HepG2 (cell line): ENCODE results near the gene ARHGAP26. TPM values are rescaled to one million over a fixed set of nuclear protein-coding genes. Genes with fewer than 3 reads are reported as not detected.
A peak's percentile ranks its signal among the peaks of the same experiment; 100 is the strongest.

ENCODE experiments used
- CEBPB ChIP-seq: IDR thresholded peaks from 2 replicates; pipeline ENCODE4 v1.6.1; 2011; ENCODE audit warnings: low read depth, low read length, improper control_type of control experiment, borderline replicate concordance
- CEBPG ChIP-seq: IDR thresholded peaks from 2 replicates; pipeline ENCODE4 v1.6.1; 2016
- EP300 ChIP-seq, 3 experiments: sonication (generic) in 1 of 3; formaldehyde crosslinking in 1 of 3; IDR thresholded peaks; 2 replicates each; pipeline versions ENCODE4 v1.5.1 to v1.6.1; 2011 to 2020; ENCODE audit warnings: low read depth in 2 of 3, low read length in 2 of 3, borderline replicate concordance in 1 of 3, improper control_type of control experiment in 1 of 3, mild to moderate bottlenecking in 1 of 3, missing genetic modification reagents in 1 of 3, moderate library complexity in 1 of 3
- FOXA1 ChIP-seq, 2 experiments: fragments of 450-650 bp in 1 of 2; sonication (generic) in 1 of 2; formaldehyde crosslinking in 1 of 2; IDR thresholded peaks; 2 replicates each; pipeline versions ENCODE4 v1.4.0 to v1.6.1; 2016 to 2020; ENCODE audit warnings: missing genetic modification reagents in 1 of 2
- FOXP4 ChIP-seq: sonication (generic); formaldehyde crosslinking; IDR thresholded peaks from 2 replicates; pipeline ENCODE4 v1.4.0; 2020; ENCODE audit warnings: missing genetic modification reagents
- HDAC2 ChIP-seq: sonication (generic); formaldehyde crosslinking; IDR thresholded peaks from 2 replicates; pipeline ENCODE4 v1.4.0; 2020; ENCODE audit warnings: missing genetic modification reagents
- HMG20A ChIP-seq: IDR thresholded peaks from 2 replicates; pipeline ENCODE4 v1.6.1; 2016; ENCODE audit warnings: borderline replicate concordance
- HNF1A ChIP-seq, 2 experiments: sonication (generic) in 1 of 2; formaldehyde crosslinking in 1 of 2; IDR thresholded peaks; 2 replicates each; pipeline versions ENCODE4 v1.4.0 to v1.6.1; 2016 to 2020; ENCODE audit warnings: borderline replicate concordance in 1 of 2, low read depth in 1 of 2, mild to moderate bottlenecking in 1 of 2, missing genetic modification reagents in 1 of 2
- HOMEZ ChIP-seq: IDR thresholded peaks from 2 replicates; pipeline ENCODE4 v1.6.1; 2016; ENCODE audit warnings: low read depth
- HOXD1 ChIP-seq: sonication (generic); formaldehyde crosslinking; IDR thresholded peaks from 2 replicates; pipeline ENCODE4 v1.5.0; 2020; ENCODE audit warnings: missing genetic modification reagents
- NCOA5 ChIP-seq: sonication (generic); formaldehyde crosslinking; IDR thresholded peaks from 2 replicates; pipeline ENCODE4 v1.4.0; 2020; ENCODE audit warnings: missing genetic modification reagents
- NR2F2 ChIP-seq: IDR thresholded peaks from 2 replicates; pipeline ENCODE4 v1.6.1; 2012; ENCODE audit warnings: low read depth, inconsistent platforms, borderline replicate concordance
- POLR2AphosphoS2 ChIP-seq: IDR thresholded peaks from 2 replicates; pipeline ENCODE4 v1.6.1; 2011; ENCODE audit warnings: low read depth, low read length, improper control_type of control experiment
- PRDM10 ChIP-seq: sonication (generic); formaldehyde crosslinking; IDR thresholded peaks from 2 replicates; pipeline ENCODE4 v1.4.0; 2020; ENCODE audit warnings: low read depth, missing genetic modification reagents
- RFX5 ChIP-seq: IDR thresholded peaks from 2 replicates; pipeline ENCODE4 v1.6.1; 2011; ENCODE audit warnings: low read depth, low read length, improper control_type of control experiment
- SIX1 ChIP-seq: sonication (generic); formaldehyde crosslinking; IDR thresholded peaks from 2 replicates; pipeline ENCODE4 v1.4.0; 2020; ENCODE audit warnings: missing genetic modification reagents, borderline replicate concordance
- STAG1 ChIP-seq: sonication (generic); formaldehyde crosslinking; IDR thresholded peaks from 2 replicates; pipeline ENCODE4 v1.4.0; 2020; ENCODE audit warnings: missing genetic modification reagents
- ZNF570 ChIP-seq: sonication (generic); formaldehyde crosslinking; IDR thresholded peaks from 2 replicates; pipeline ENCODE4 v1.4.0; 2020; ENCODE audit warnings: mild to moderate bottlenecking, missing genetic modification reagents, borderline replicate concordance
- polyA plus RNA-seq, 8 experiments: library from polyadenylated mRNA; depleted of rRNA in 3 of 8; stranded (reverse) in 7 of 8; unstranded in 1 of 8; fragments of >200 nt; fragmentation: Illumina TruSeq in 4 of 8; extraction: Trizol in 4 of 8; gene quantifications; 2 replicates each; pipeline versions ENCODE4 v1.2.1 to v1.2.3, GENCODE V29; 2011 to 2016; ENCODE audit warnings: low read depth in 4 of 8, missing spikeins in 1 of 8, mixed read lengths in 1 of 8; ENCODE audit not compliant: insufficient read depth in 1 of 8
- total RNA-seq, 5 experiments: library from RNA; depleted of rRNA; stranded (reverse); fragments of >200 nt; fragmentation: Illumina TruSeq; extraction: Trizol; gene quantifications; 2 replicates each; pipeline ENCODE4 v1.2.3, GENCODE V29; 2016; ENCODE audit warnings: low read depth in 1 of 5

ARHGAP26 gene
- total and polyA plus RNA-seq, 2 of the 13 experiments (the other 11 are each of a cell fraction or from before 2014, with no cell fraction given) = 9.6 to 18.2 TPM

- no peak for TF ChIP-seq PRDM10
- TF ChIP-seq HMG20A (CRISPR knock-in tag) = peak; percentile 57; the same call in 1 of the 2 replicates
- peak; percentile 62 for TF ChIP-seq NR2F2
- peak; percentile 85 for TF ChIP-seq CEBPG (CRISPR knock-in tag)
- peak; percentile 79; the same call in 1 of the 2 replicates for TF ChIP-seq CEBPB
- TF ChIP-seq HNF1A (IDR thresholded peaks at IDR 0.05; ENCODE audit: low read depth) = 0 out of 2 replicates have a peak, but pooled peaks have one; percentile 14
- TF ChIP-seq HNF1A (CRISPR knock-in tag; IDR thresholded peaks at IDR 0.05; ENCODE audit: borderline replicate concordance) = no peak
- no peak for TF ChIP-seq ZNF570 (CRISPR knock-in tag)
- no peak for TF ChIP-seq POLR2AphosphoS2
- no peak for TF ChIP-seq NCOA5
- 0 out of 2 replicates have a peak, but pooled peaks have one; percentile 53 for TF ChIP-seq HOXD1 (CRISPR knock-in tag)
- peak; percentile 5; the same call in 1 of the 2 replicates for TF ChIP-seq STAG1
- TF ChIP-seq SIX1 (CRISPR knock-in tag) = no peak
- TF ChIP-seq FOXP4 (CRISPR knock-in tag) = peak; percentile 38
- TF ChIP-seq FOXA1 (IDR thresholded peaks at IDR 0.05) = no peak
- TF ChIP-seq FOXA1 (CRISPR knock-in tag; IDR thresholded peaks at IDR 0.05) = peak; percentile 58; the same call in 1 of the 2 replicates
- TF ChIP-seq EP300 (IDR thresholded peaks at IDR 0.05; ENCODE audit: low read depth in 2 of 2, low read length in 2 of 2) = peak in 1 of 2 experiments; percentile 40; a peak in 1 of 4 replicates
- no peak for TF ChIP-seq EP300 (CRISPR knock-in tag; IDR thresholded peaks at IDR 0.05; ENCODE audit: borderline replicate concordance)
- peak; percentile 27; the same call in 1 of the 2 replicates for TF ChIP-seq HOMEZ (CRISPR knock-in tag)
- peak; percentile 29; the same call in 1 of the 2 replicates for TF ChIP-seq HDAC2 (CRISPR knock-in tag)
- TF ChIP-seq RFX5 = no peak
Measured at GRCh38 chr5:142874540-142874939, 104.4 kb downstream of the ARHGAP26 start (continued).
